Keratinocyte (primary cell): ENCODE results near the gene RDH5. TPM values are rescaled to one million over a fixed set of nuclear protein-coding genes. Genes with fewer than 3 reads are reported as not detected.

Source experiments
- DNase-seq: peaks from one replicate; pipeline ENCODE4 v3.0.0-alpha.2; 2011; ENCODE audit warnings: low read depth, missing footprints, low spot score
- FAIRE-seq: peaks from 2 replicates; lab custom pipeline; 2011; peaks lifted over from hg19 to GRCh38; lab: Jason Lieb, UNC
- H2AFZ ChIP-seq: 2 replicates; pipeline ENCODE4 v1.6.0; 2012; ENCODE audit warnings: low read length, control low read depth, inconsistent platforms; ENCODE audit not compliant: control insufficient read depth
- H3K27ac ChIP-seq: 2 replicates; pipeline ENCODE4 v1.5.1; 2011; ENCODE audit warnings: low read length; ENCODE audit not compliant: control insufficient read depth, insufficient read depth
- H3K27me3 ChIP-seq: 3 replicates; pipeline ENCODE4 v1.6.0; 2011; ENCODE audit warnings: low read length; ENCODE audit not compliant: control insufficient read depth, insufficient read depth; ENCODE audit errors: extremely low read depth
- H3K36me3 ChIP-seq, 2 experiments: 2 replicates in 1 of 2; 3 replicates in 1 of 2; pipeline ENCODE4 v1.5.1; 2011; ENCODE audit warnings: low read length in 2 of 2, mild to moderate bottlenecking in 1 of 2; ENCODE audit not compliant: control insufficient read depth in 2 of 2, insufficient read depth in 2 of 2; ENCODE audit errors: extremely low read depth in 1 of 2
- H3K4me1 ChIP-seq: 3 replicates; pipeline ENCODE4 v1.5.1; 2011; ENCODE audit warnings: low read length; ENCODE audit not compliant: control insufficient read depth, insufficient read depth; ENCODE audit errors: extremely low read depth
- H3K4me2 ChIP-seq: 3 replicates; pipeline ENCODE4 v1.6.0; 2011; ENCODE audit warnings: low read depth, low read length; ENCODE audit not compliant: control insufficient read depth, insufficient read depth; ENCODE audit errors: extremely low read depth
- H3K4me3 ChIP-seq, 3 experiments: fragments of 200-600 bp in 1 of 3; sonication (generic) in 1 of 3; 2 replicates in 2 of 3; 3 replicates in 1 of 3; pipeline ENCODE4 v1.5.1; 2011 to 2016; ENCODE audit warnings: low read length in 3 of 3, mild to moderate bottlenecking in 3 of 3, control low read depth in 2 of 3, inconsistent platforms in 1 of 3, low read depth in 1 of 3, mixed read lengths in 1 of 3, mixed run types in 1 of 3, moderate library complexity in 1 of 3; ENCODE audit not compliant: control insufficient read depth in 2 of 3, insufficient read depth in 2 of 3; ENCODE audit errors: extremely low read depth in 1 of 3
- H3K79me2 ChIP-seq: 2 replicates; pipeline ENCODE4 v1.6.0; 2012; ENCODE audit warnings: low read length; ENCODE audit not compliant: control insufficient read depth, insufficient read depth
- H3K9ac ChIP-seq: 3 replicates; pipeline ENCODE4 v1.6.0; 2011; ENCODE audit warnings: low read length; ENCODE audit not compliant: control insufficient read depth, insufficient read depth; ENCODE audit errors: extremely low read depth
- H3K9me1 ChIP-seq: 3 replicates; pipeline ENCODE4 v1.6.0; 2011; ENCODE audit warnings: low read length; ENCODE audit not compliant: control insufficient read depth, insufficient read depth; ENCODE audit errors: extremely low read depth
- H3K9me3 ChIP-seq: 2 replicates; pipeline ENCODE4 v1.5.1; 2012; ENCODE audit warnings: low read depth, low read length; ENCODE audit not compliant: control insufficient read depth
- H4K20me1 ChIP-seq: 3 replicates; pipeline ENCODE4 v1.6.0; 2011; ENCODE audit warnings: low read length; ENCODE audit not compliant: control insufficient read depth, insufficient read depth; ENCODE audit errors: extremely low read depth
- CTCF ChIP-seq, 3 experiments: IDR thresholded peaks in 1 of 3; conservative IDR thresholded peaks in 1 of 3; optimal IDR thresholded peaks in 1 of 3; 2 replicates in 2 of 3; 3 replicates in 1 of 3; pipeline versions ENCODE3 to v1.5.1; 2011; ENCODE audit warnings: low read length in 3 of 3, mild to moderate bottlenecking in 3 of 3, moderate library complexity in 2 of 3, control low read depth in 1 of 3, inconsistent platforms in 1 of 3; ENCODE audit not compliant: insufficient read depth in 2 of 3; ENCODE audit errors: extremely low read depth in 1 of 3
- EZH2 ChIP-seq: IDR thresholded peaks from one replicate; pipeline ENCODE4 v1.6.1; 2012; ENCODE audit warnings: inconsistent platforms, mild to moderate bottlenecking, low read length, moderate library complexity
- dilution Hi-C: fragments of 300-500 bp; cut with MboI; formaldehyde crosslinking; loops from one replicate; pipeline ENCODE4 v1.7.0; 2020; ENCODE audit warnings: low sequenced_read_pairs; ENCODE audit not compliant: extremely low pct_ligation_motif_present
- polyA plus RNA-seq, 5 experiments: library from polyadenylated mRNA; depleted of rRNA in 3 of 5; stranded (reverse) in 3 of 5; stranded (forward) in 1 of 5; unstranded in 1 of 5; fragments of >200 nt; gene quantifications; 1 replicate in 1 of 5; 2 replicates in 3 of 5; 3 replicates in 1 of 5; pipeline versions ENCODE4 v1.2.1 to v1.2.3, GENCODE V29; 2011 to 2012; ENCODE audit warnings: missing spikeins in 2 of 5, low read depth in 1 of 5, low replicate concordance in 1 of 5

RDH5 gene
- polyA plus RNA-seq, 1 donor (not counting 4 experiments of a cell fraction or from before 2014, with no cell fraction given), result 1.2 TPM

GRCh38 chr12:55760663-55761062, 40.5 kb downstream of the RDH5 start:
- H3K79me2 ChIP-seq, result peaks cover 3% of the 10 kb centered on the region
- TF ChIP-seq EZH2 (no peak), CTCF (optimal IDR thresholded peaks at IDR 0.05 in 1 of 3, IDR thresholded peaks at IDR 0.05 in 1 of 3, conservative IDR thresholded peaks at IDR 0.05 in 1 of 3; ENCODE audit: extremely low read depth in 1 of 3, insufficient read depth in 2 of 3, low read length in 3 of 3) (no peak)
- DNase-seq (no peak), FAIRE-seq (no peak)
- H3K4me3 ChIP-seq, result no peak overlapping the region
- H2AFZ ChIP-seq, result no peak overlapping the region
- no peaks in the 10 kb centered on the region for H3K9me3 ChIP-seq
- no peaks in the 10 kb centered on the region for H3K4me1 ChIP-seq
- H3K27me3 ChIP-seq, result no peaks in the 10 kb centered on the region
- no peaks in the 10 kb centered on the region for H4K20me1 ChIP-seq
- no peak overlapping the region for H3K9ac ChIP-seq
- no peaks in the 10 kb centered on the region for H3K9me1 ChIP-seq
- dilution Hi-C loops, result no loop called here
- no peak overlapping the region for H3K27ac ChIP-seq
- H3K4me2 ChIP-seq, result no peak overlapping the region
- H3K36me3 ChIP-seq, result peaks cover 11 to 17% of the 10 kb centered on the region in 2 experiments

GRCh38 chr12:55762646-55763045, 42.5 kb downstream of the RDH5 start:
- H3K4me3 ChIP-seq, result no peak overlapping the region
- FAIRE-seq, result no peak
- no peaks in the 10 kb centered on the region for H3K9me1 ChIP-seq
- no peak overlapping the region for H3K9ac ChIP-seq
- H3K79me2 ChIP-seq, result peaks cover 6% of the 10 kb centered on the region
- DNase-seq, result no peak
- no peaks in the 10 kb centered on the region for H3K4me1 ChIP-seq
- no peak overlapping the region for H3K27ac ChIP-seq
- dilution Hi-C loops, result no loop called here
- TF ChIP-seq EZH2 (no peak), CTCF (optimal IDR thresholded peaks at IDR 0.05 in 1 of 3, IDR thresholded peaks at IDR 0.05 in 1 of 3, conservative IDR thresholded peaks at IDR 0.05 in 1 of 3; ENCODE audit: extremely low read depth in 1 of 3, insufficient read depth in 2 of 3, low read length in 3 of 3) (no peak)
- no peaks in the 10 kb centered on the region for H3K9me3 ChIP-seq
- no peak overlapping the region for H2AFZ ChIP-seq
- no peaks in the 10 kb centered on the region for H4K20me1 ChIP-seq
- no peak overlapping the region for H3K4me2 ChIP-seq
- H3K36me3 ChIP-seq, result peaks cover 11 to 15% of the 10 kb centered on the region in 2 experiments
- H3K27me3 ChIP-seq, result no peaks in the 10 kb centered on the region
